HG03103 (cell line): ENCODE measurements around the gene TRABD2B.

Experiments
- ATAC-seq: cut with Tn5 transposase; IDR thresholded peaks from one replicate; pipeline ENCODE4 v1.9.1; 2021; ENCODE audit warnings: low read depth; ENCODE audit not compliant: unreplicated experiment

TRABD2B gene

DNA sequence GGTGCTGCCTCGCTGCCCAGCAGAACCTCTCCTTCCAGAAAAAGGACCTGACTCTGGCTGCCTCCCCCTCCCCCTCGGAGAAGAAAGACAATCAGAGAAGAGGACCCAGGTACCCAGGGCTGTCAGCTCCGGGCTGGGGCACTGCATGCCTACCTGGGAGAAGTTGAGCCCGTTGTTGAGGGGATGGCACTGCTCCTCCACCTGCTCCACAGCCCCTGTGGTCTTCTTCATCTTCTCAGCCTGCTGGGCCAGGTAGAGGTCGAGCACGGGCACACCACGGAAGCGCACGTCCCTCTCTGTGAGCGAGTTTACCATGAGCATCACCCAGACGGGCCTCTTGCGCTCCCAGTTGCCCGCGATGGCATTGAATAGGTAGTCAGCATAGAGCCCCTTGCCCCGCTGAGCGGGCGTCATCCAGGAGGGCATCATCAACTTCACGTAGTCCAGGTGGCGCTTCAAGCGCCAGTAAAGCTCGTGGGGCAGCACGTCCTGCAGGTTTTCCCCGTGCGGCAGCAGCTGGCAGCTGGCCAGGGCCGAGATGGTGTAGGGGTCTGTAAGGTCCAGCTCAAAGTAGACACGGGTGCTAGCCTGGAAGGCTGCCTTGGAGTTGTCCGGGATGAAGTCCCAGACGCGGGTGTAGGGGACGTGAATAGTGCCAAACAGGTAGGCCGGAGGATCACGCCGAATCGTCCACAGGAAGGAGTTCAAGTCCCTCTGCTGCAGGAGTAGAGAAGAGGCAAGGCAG, 3.1 kb downstream of the TRABD2B start:
- no peak for ATAC-seq

DNA sequence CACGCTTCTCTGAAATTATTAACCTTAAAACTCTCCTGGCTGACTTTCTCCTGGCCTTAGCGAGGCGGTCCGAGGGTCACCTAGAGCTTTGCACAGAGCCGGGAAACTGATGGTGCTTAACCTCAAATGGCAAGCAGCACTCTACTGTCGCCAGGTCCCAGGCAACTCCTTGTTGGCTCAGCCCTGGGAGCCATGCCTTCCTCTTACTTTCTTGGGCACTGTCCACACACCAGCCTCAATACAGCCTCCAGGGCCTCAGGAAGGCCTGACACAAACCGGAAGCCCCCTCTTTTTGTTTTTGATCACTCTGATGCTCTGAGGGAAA, 3.8 kb downstream of the TRABD2B start:
- ATAC-seq, result no peak

- no peak for ATAC-seq
These were observed 4.3 kb downstream of the TRABD2B start for GRCh38 chr1:47992720-47993415.

DNA sequence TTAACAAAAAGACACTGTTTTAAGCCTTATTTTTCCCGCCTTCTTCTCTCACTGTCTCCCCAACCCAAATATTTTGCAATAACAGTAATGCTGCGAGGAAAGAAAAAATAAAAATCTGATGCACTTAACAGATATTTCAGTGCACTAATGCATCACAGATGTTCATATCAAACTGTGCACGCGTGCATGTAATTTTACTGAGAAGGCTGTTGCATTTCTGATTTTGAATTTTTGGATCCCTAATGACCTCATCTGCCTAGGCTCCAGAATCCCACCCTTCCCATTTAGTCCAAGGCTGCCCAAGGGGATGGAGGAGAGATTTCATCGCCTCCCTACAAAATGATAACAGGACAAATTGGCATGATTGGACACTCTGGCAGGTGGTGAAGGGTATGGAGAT, 5.5 kb downstream of the TRABD2B start:
- no peak for ATAC-seq

DNA sequence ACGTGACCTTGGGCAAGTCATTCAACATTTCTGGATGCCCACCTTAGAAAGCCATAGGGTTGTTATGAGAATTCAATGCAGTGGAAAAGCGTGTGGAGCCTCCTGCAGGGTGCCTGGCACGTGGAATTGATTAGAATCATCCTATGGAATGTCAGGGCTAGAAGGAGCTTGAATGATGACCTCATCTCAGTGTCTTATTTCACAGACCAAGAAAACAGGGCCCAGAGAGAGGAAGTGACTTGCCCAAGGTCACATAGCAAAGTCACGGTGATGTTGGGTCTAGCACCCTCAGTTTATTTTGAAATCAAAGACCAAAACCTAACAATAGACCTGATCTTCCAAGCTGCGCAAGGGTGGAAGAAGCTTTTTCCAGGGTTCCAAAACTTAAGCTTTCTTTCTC, 6.0 kb downstream of the TRABD2B start:
- ATAC-seq, result no peak

GRCh38 chr1:47990286-47990685, 6.9 kb downstream of the TRABD2B start:
- no peak for ATAC-seq

GRCh38 chr1:47987601-47988000, 9.6 kb downstream of the TRABD2B start:
- no peak for ATAC-seq

GRCh38 chr1:47986761-47987200, 10.4 kb downstream of the TRABD2B start:
- ATAC-seq, result no peak

DNA sequence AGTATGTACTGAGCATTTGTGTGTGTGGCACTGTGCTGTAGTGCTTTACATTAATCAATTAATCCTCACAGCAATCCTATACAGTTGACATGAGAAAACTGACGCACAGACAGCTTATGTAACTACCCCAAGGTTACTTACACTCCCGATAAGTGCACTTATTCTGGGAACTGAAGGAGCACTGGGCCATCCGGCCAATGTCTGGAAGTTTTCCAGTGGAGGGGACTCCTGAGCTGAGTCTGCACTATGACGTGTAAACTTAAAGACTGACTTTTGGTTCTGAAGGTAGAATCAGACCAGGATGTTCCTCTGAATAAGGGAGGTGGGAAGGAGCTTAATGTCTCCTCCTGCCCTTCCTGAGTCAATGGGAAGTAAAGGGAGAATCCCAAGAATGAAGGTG, 12.2 kb downstream of the TRABD2B start:
- ATAC-seq, result no peak

DNA sequence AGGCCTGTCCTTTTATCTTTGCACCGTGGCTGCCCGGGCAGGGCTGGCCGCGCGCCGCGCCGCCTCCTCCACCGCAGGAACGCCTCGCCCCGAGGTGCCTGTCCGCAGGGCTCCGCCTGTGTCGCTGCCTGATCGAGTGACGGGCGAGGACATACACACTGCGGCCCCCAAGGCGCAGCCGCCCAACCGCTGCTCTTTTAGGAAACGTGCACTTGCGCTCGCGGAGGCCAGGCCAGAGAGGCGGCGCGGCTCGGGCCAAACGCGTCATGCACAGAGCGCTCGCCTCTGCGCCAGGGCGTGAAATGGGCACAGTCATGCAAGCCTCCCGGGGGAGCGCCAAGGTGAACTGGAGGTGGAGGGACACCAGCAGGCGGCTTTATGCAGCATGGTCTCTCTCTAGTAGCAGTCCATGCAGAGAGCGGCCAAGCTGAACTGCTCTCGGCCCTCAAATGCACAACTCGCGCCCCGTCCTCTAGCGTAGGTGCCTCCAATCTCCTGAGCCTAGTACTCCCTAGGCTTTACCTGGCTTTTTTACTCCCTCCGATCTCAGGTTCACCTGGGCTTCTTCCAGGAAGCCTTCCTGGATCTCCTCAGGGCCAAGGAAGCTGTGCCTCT, 12.9 kb downstream of the TRABD2B start:
- no peak for ATAC-seq

GRCh38 chr1:47983691-47984090, 13.5 kb downstream of the TRABD2B start:
- ATAC-seq, result no peak

GRCh38 chr1:47981667-47982350, 15.4 kb downstream of the TRABD2B start:
- no peak for ATAC-seq

- no peak for ATAC-seq
These were observed 16.7 kb downstream of the TRABD2B start for GRCh38 chr1:47980501-47980900.

DNA sequence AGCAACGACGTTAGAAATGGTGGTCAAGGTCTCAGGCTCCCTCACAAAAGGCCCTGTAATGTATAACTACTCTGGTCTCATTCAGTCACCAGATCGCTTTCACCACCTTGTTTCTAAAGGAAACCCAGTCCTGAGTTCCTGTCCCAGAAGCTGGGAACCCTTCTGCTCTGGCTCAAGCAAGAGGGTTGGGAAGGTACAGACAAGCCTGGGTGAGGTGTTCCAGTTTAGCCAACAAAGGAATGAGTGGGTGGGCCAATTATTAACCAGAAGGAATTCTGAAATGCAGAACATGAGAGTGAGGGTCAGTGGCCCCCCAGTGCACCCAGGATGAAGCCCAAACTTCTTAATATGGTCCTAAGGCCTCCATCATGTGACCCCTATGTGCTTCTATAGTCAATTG, 17.5 kb downstream of the TRABD2B start:
- no peak for ATAC-seq

GRCh38 chr1:47978486-47978885, 18.7 kb downstream of the TRABD2B start:
- no peak for ATAC-seq

DNA sequence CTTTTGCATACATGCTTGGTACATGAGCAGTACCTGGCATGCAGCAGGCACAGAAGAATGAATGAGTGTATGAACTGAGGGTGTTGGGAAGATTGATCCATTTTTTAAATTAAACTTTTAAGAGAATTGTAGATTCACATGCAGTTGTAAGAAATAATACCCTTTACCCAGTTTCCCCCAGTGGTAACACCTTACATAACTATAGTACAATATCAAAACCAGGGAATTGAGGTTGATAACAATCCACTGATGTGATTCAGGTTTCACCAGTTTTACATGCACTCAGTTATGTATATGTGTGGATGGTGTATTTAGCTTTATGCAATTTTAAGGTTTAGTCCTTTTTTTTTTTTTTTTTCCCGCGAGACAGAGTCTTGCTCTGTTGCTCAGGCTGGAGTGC, 20.5 kb downstream of the TRABD2B start:
- no peak for ATAC-seq

DNA sequence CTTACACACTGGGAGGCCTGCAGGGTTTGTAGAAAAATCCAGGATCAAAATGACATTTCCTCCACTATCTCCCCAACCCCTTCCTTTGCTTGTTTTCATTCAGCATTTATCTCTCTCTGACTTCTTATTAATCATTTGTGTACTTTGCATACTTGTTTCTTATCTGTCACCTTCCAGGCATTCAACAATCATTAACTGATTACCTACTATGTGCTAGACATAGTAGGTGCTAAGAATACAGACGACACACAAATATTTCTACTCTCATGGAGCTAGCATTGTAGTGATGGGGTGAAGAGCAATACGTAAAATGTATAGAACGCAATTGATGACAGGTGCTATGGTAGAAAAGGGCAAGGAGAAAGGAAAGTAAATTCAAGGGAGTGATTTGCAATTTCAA, 20.9 kb downstream of the TRABD2B start:
- ATAC-seq, result no peak

DNA sequence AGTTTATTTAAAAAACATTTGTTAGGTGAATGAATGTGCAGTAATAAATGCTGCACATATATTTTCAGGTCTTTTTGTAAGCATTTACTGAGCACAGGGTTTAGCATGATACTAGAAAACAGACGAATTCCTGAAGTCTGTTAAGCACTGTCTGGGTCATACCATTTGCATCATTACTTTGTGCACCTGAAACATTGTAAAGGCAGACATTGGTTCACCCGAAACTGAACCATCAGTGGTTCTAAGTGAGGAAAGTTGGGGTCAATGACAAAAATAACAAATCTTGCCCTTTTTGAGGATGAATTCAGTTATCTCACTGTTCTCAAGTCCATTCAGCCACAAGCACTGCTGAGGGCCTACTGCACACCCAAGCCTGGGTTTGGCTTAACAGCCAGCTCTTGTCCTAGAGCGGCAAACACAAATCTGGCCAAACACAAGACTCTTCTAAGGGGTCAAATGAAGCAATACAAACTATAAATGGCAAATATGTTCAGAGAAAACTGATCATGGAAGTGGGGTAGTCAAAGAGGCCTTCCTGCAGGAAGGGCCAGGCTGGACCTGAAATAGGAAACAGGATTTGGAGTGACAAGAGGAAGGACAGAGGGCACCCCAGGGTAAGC, 21.8 kb downstream of the TRABD2B start:
- ATAC-seq, result no peak

DNA sequence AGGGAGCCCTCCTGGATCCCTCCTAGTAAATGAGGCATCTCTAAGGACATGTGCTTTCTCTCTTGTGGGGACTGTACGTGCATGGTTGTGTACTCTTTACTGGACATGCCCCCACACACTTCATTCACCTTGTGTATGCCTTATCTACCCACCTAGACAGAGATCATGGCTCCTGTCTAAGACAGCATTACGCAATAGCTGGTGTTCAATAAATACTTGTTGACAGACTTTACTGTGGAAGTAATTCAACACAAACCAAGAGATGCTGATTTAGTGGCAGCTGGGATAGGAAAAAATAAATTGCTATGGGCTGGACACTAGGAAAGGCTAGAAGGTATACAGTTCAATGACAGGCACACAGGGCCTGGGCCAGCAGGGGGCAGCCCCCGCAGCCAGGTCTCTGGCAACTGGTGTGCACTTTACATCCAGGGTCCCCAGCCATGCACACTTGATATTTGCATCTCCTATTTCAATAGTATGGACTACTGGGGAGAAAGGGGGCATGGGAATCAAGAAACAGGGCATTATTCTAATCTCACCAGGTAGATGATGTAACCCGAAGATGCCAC, 24.2 kb downstream of the TRABD2B start:
- no peak for ATAC-seq

- no peak for ATAC-seq
These were observed 25.6 kb downstream of the TRABD2B start for GRCh38 chr1:47971385-47972160.
